Activated T-helper 17 cell treated with anti-CD3 and anti-CD28 coated beads, Interleukin-2, amount 50 U/mL, for 72 hours (primary cell): Measurements from ENCODE around the gene MRPL43. TPM values are rescaled to one million over a fixed set of nuclear protein-coding genes. Genes with fewer than 3 reads are reported as not detected.
A peak's percentile ranks its signal among the peaks of the same experiment; 100 is the strongest.

Source experiments
- ATAC-seq: fragments of 150-1000 bp; cut with Tn5 transposase; replicated peaks from 2 replicates; pipeline ENCODE4 v1.10.0; 2021; ENCODE audit warnings: mild to moderate bottlenecking, moderate library complexity
- H3K27ac Mint-ChIP-seq: one replicate; pipeline ENCODE4 v1.8.0; 2022; ENCODE audit warnings: mixed read lengths
- H3K27me3 Mint-ChIP-seq: one replicate; pipeline ENCODE4 v1.8.0; 2022; ENCODE audit warnings: mixed read lengths
- H3K36me3 Mint-ChIP-seq: one replicate; pipeline ENCODE4 v1.8.0; 2022; ENCODE audit warnings: low read depth, mild to moderate bottlenecking, mixed read lengths
- H3K4me1 Mint-ChIP-seq: one replicate; pipeline ENCODE4 v1.8.0; 2022; ENCODE audit warnings: mixed read lengths
- H3K4me3 Mint-ChIP-seq: one replicate; pipeline ENCODE4 v1.8.0; 2022; ENCODE audit warnings: mild to moderate bottlenecking, mixed read lengths
- H3K9me3 Mint-ChIP-seq: one replicate; pipeline ENCODE4 v1.8.0; 2022; ENCODE audit warnings: mixed read lengths
- total RNA-seq, 2 donors: library from RNA; stranded (reverse); gene quantifications; one replicate each; pipeline ENCODE4 v1.2.3, GENCODE V29; 2022

MRPL43 gene
- total RNA-seq, 2 donors from 2014 or later, result 50.1 to 58.7 TPM

DNA sequence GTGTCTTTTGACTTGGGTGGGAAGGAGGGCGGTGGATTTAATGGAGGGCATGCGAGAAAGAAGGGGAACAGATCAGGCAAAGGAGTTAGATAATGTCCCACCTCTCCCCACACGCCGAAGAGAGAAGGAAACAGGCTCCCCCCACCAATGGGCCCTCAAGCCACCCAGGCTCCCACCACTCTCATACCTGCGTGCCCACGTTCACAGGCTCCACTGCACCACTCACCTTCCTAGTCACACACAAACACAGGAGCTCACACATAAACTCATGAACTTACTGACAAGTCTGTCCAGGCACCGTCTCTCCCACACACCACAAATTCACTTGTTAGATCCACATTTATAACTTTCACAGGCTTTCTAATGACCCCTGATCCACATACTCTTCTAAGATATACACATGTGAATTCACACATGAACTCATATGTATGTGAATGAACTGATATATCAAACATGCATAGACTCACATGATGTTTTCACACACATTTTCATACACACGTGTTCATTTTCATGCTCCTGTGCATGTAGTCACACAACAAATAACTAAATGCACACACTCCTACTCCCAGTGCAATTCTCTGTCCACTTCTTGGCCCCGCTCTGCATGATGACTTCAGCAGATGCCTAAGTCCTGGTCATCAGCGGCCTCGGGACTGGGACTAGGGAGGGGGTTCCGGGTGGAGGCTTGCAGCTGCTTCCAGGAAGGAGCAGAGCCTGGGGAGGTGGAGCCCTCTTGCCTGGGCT lies 13.8 kb upstream of the MRPL43 start:
- H3K27me3 Mint-ChIP-seq, result no peaks in the 10 kb centered on the region
- H3K4me1 Mint-ChIP-seq, result peaks cover 12% of the 10 kb centered on the region
- peak overlapping the region; percentile 59 for H3K27ac Mint-ChIP-seq
- H3K9me3 Mint-ChIP-seq, result no peaks in the 10 kb centered on the region
- H3K4me3 Mint-ChIP-seq, result peak overlapping the region; percentile 61
- H3K36me3 Mint-ChIP-seq, result peaks cover 6% of the 10 kb centered on the region
- no peak for ATAC-seq

DNA sequence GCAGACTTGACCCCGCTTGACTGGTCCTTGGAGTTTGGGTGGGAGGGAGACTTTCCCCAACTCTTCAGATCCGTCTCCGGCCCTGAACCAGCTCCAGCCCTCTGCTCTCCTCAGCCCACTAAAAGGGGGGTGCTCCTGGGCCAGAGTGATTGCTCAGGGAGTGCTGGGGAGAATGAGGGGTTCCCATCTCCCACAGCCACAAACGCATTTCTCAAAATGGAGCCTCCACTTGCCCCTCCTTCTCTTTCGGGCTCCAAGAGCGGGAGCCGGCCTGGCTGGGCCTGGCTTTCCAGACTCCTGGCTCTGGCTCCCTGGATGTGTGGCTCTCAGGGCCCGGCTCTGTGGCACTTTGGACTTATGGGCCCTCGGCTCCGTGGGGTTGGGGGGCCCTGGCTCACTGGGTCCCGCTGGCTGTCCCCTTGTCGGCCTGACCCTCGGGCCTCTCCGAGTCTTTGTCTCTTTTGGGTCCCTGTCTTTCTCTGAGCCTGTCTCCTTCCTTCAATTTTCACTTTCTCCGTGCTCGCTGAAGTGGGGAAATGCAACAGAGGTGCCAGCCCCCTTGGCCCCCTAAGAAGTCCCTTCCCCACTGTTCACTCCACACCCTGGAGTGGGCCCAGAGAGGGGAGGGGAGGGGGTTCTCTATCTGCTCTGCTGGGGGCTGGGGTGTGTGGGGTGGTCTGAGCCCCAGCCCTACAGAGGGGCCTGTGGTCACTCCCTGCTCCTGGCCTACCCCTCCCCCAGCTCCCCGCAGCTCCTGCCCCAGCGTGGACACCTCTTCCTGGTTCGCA lies 13.0 kb upstream of the MRPL43 start:
- Mint-ChIP-seq H3K27ac (peak overlapping the region; percentile 59), H3K36me3 (peaks cover 6% of the 10 kb centered on the region), H3K4me1 (peaks cover 12% of the 10 kb centered on the region), H3K9me3 (no peaks in the 10 kb centered on the region), H3K27me3 (no peaks in the 10 kb centered on the region), H3K4me3 (peak overlapping the region; percentile 61)
- no peak for ATAC-seq

GRCh38 chr10:100999742-101000126 lies 12.4 kb upstream of the MRPL43 start, which contains the start of gene LZTS2:
Gene LZTS2, plus strand, starts transcription at chr10:100999808. Its CDS starts 2,731 bp downstream, at chr10:101002539.
- peaks cover 12% of the 10 kb centered on the region for H3K4me1 Mint-ChIP-seq
- H3K9me3 Mint-ChIP-seq, result no peaks in the 10 kb centered on the region
- H3K36me3 Mint-ChIP-seq, result peaks cover 10% of the 10 kb centered on the region
- H3K27ac Mint-ChIP-seq, result peak within 1 kb of the TSS; percentile 75
- ATAC-seq, result no peak
- H3K27me3 Mint-ChIP-seq, result no peaks in the 10 kb centered on the region
- peak within 1 kb of the TSS; percentile 82 for H3K4me3 Mint-ChIP-seq

DNA sequence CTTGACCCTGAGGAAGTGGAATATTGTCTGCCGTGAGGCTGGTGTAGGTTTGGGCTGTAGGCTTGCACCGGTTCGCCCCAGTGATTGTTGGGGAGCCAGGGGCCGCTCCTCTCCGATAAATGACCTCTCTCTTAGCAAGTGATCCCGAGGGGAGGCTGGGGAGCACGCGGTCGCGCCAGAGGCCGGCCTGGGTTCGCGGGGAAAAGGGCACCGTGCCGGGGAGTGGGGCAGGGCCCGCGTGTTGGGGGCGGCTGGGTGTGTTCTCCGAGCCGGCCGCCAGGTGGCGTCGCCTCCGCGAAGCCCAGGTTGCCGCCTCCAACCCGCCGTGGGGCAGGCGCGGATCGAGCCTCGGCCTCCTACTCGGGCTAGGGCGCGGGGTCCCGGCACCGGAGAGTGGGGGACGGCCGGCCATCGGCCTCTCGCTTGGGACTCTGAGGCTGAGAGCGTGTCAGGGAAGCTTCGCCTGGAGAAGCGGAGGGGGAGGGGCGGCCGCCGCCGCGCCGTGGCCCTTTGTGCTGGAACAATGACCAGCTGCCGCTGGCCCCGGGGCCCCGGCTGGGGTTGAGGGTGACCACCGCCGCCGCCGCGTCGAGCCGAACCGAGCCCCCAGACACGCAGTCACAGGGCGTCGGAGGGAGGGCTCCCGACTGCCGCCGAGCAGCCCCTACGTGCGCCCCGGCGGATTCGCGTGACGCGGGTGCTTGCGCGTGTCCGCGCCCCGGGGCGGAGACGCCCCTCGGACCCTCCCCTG lies 11.9 kb upstream of the MRPL43 start:
- Mint-ChIP-seq H3K27me3 (no peaks in the 10 kb centered on the region), H3K4me1 (peaks cover 12% of the 10 kb centered on the region), H3K9me3 (no peaks in the 10 kb centered on the region), H3K27ac (peak overlapping the region; percentile 75), H3K4me3 (peak overlapping the region; percentile 82), H3K36me3 (peaks cover 16% of the 10 kb centered on the region)
- peak; percentile 70 for ATAC-seq

DNA sequence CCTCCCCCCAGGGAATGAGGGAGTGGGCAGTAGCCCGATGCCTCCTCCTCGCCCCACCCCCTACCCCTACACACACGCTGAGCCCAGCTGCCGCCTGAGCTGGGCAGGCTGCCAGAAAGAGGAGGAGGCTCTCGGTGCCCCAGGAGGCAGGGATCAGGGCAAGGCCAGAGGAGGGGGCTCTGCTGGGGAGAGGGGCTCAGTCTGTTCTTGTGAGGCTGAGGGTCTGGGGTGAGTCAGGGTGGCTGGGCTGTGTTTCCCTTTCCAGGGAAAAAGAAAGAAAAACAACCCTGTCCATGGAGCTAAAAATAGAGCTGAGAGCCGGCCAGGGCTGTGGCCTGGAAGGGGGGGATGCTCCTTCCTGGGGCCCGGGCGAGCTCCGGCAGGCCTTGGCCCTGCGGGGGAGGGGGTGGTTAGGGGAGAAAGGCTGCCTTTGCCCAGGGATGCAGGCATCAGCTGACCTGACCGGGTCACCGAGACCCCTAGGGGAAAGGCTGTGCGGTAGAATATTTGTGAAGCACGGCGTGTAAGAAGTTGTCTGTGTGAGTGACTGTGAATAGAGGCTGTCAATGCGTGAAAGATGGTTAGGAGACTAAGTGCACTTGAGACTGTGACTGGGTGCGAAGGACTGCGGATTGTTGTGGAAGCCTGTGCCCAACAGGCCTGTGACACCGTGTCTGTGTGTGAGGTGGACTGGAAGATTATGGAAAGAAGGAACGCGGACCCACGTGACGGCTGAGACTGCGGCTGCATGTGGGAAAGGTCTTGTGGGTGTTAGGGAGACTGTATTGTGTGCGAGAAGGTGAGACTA lies 11.1 kb upstream of the MRPL43 start:
- peaks cover 23% of the 10 kb centered on the region for H3K36me3 Mint-ChIP-seq
- H3K27ac Mint-ChIP-seq, result peak overlapping the region; percentile 75
- peaks cover 12% of the 10 kb centered on the region for H3K4me1 Mint-ChIP-seq
- no peaks in the 10 kb centered on the region for H3K27me3 Mint-ChIP-seq
- peak; percentile 51 for ATAC-seq
- H3K4me3 Mint-ChIP-seq, result peak overlapping the region; percentile 82
- no peaks in the 10 kb centered on the region for H3K9me3 Mint-ChIP-seq

DNA sequence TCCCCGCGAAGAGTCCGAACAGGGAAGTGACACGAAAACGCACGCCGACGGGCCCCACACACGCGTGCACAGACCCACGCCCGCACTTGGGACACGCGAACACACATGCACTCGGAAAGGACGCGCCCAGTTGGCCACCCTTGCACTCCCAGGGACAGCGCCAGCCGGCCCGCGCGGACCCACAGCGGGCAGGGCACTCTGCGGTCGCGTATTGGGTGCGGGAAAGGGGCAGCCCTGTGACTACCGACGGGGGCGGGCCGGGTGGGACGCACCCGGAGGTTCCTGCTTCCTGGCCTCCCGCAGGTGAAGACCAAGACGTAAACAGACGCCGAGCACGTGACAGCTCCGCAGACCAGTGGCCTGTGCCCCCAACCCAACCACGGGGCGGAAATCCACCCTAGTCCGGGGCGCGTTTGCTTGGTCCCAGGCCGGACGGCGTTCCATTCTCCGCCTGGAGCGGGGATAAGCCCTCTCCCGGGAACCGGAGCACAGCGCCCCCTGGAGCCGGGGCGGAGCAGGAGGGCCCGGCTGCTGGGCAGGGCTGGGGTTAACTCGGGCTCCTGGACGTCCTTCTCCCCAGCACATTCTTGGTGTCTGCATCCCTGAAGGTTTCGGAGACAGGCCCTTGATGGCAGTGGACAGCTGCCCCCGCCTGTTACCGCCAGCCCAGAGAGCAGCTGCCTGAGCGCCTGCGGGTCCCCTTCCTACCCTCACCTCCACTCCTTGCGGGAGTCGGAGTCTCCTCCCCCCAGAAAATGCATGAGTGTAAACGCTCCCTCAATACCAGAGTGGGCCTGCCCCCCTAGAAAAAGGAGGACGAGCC lies 10.3 kb upstream of the MRPL43 start:
- H3K36me3 Mint-ChIP-seq, result peaks cover 32% of the 10 kb centered on the region
- peaks cover 12% of the 10 kb centered on the region for H3K4me1 Mint-ChIP-seq
- peak overlapping the region; percentile 82 for H3K4me3 Mint-ChIP-seq
- no peaks in the 10 kb centered on the region for H3K9me3 Mint-ChIP-seq
- no peaks in the 10 kb centered on the region for H3K27me3 Mint-ChIP-seq
- peak; percentile 65 for ATAC-seq
- H3K27ac Mint-ChIP-seq, result peak overlapping the region; percentile 75

DNA sequence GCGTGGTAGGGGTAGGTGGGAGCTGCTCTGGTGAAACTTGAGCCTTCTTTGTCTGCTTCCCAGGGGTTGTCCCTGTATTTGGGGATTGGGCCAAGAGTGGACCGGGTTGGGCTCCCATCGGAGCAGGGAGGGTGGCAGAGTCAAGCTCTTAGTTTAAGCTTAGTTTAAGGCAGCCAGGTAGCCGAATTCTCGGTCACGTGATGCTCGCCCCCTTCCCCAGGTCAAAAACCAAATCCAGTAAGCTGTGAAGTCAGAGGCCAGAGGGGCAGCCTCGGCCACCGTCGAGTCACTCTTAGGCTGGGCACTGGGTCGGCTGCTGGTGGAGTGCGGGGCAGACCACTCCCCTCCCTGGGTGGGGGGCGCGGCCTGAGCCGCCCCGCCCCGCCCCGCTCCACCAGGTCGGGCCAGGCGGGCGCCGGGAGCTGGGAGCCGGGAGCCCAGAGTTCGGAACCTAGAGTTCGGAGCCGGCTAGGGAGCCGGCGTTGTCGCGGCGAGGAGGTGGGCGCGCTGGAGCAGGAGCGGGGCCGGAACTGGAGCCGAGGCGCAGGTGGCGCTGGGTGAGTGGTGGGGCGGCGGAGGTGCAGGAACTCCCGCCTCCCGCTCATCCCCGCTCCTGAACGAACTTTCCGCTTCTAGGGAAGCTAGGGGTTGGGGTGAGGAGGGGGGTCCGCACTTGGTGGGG lies 9.5 kb upstream of the MRPL43 start:
- Mint-ChIP-seq H3K36me3 (peaks cover 36% of the 10 kb centered on the region), H3K4me1 (peaks cover 12% of the 10 kb centered on the region), H3K9me3 (no peaks in the 10 kb centered on the region), H3K4me3 (peak overlapping the region; percentile 82), H3K27ac (peak overlapping the region; percentile 79), H3K27me3 (no peaks in the 10 kb centered on the region)
- peak; percentile 43 for ATAC-seq

DNA sequence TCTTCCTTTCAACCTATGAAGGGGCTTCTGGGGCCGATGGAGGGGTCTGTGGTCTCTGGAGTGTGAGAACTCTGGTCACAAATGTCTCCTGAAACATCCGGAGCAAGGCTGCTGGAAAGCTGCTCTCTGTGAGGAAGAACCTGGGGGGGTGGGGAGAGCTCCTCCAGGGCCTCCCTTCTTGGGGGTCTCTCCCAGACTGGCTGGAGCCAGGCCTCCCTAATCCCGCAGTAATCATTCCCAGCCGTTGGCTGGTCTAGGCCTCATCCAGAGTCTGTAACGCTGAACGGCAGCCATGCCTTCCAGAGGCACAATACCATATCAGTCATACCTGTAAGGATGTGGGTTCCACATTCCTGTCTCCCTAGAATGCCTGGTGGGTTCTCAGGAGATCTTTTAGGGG lies 7.9 kb upstream of the MRPL43 start:
- H3K4me1 Mint-ChIP-seq, result peaks cover 18% of the 10 kb centered on the region
- ATAC-seq, result no peak
- H3K9me3 Mint-ChIP-seq, result no peaks in the 10 kb centered on the region
- no peak overlapping the region for H3K27ac Mint-ChIP-seq
- no peaks in the 10 kb centered on the region for H3K27me3 Mint-ChIP-seq
- peaks cover 52% of the 10 kb centered on the region for H3K36me3 Mint-ChIP-seq
- H3K4me3 Mint-ChIP-seq, result no peak overlapping the region

GRCh38 chr10:100993986-100994708 lies 6.8 kb upstream of the MRPL43 start:
- peaks cover 62% of the 10 kb centered on the region for H3K36me3 Mint-ChIP-seq
- peaks cover 18% of the 10 kb centered on the region for H3K4me1 Mint-ChIP-seq
- no peaks in the 10 kb centered on the region for H3K27me3 Mint-ChIP-seq
- no peak for ATAC-seq
- H3K9me3 Mint-ChIP-seq, result no peaks in the 10 kb centered on the region
- H3K27ac Mint-ChIP-seq, result no peak overlapping the region
- no peak overlapping the region for H3K4me3 Mint-ChIP-seq

DNA sequence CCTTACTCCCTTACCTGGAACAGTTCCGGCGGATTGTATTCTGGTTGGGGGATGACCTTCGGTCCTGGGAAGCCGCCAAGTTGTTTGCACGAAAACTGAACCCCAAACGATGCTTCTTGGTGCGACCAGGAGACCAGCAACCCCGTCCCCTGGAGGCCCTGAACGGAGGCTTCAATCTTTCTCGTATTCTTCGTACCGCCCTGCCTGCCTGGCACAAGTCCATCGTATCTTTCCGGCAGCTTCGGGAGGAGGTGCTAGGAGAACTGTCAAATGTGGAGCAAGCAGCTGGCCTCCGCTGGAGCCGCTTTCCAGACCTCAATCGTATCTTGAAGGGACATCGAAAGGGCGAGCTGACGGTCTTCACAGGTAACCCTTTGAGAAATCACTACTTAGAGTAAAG lies 1.8 kb upstream of the MRPL43 start:
- Mint-ChIP-seq H3K27me3 (no peaks in the 10 kb centered on the region), H3K4me3 (peak overlapping the region; percentile 100), H3K27ac (no peak overlapping the region), H3K9me3 (no peaks in the 10 kb centered on the region), H3K36me3 (peaks cover 57% of the 10 kb centered on the region), H3K4me1 (peaks cover 21% of the 10 kb centered on the region)
- no peak for ATAC-seq

DNA sequence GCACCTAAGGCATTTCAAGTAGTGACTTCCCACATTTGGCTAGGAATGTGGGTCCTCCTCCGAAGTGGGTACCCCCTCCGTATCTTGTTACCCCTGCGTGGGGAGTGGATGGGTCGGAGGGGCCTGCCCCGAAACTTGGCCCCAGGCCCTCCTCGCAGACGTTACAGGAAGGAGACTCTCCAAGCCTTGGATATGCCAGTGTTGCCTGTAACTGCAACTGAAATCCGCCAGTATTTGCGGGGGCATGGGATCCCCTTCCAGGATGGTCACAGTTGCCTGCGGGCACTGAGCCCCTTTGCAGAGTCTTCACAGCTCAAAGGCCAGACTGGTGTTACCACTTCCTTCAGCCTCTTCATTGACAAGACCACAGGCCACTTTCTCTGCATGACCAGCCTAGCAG lies 869 bp upstream of the MRPL43 start:
- no peaks in the 10 kb centered on the region for H3K9me3 Mint-ChIP-seq
- H3K4me1 Mint-ChIP-seq, result peaks cover 21% of the 10 kb centered on the region
- peaks cover 48% of the 10 kb centered on the region for H3K36me3 Mint-ChIP-seq
- ATAC-seq, result no peak
- H3K27me3 Mint-ChIP-seq, result no peaks in the 10 kb centered on the region
- H3K27ac Mint-ChIP-seq, result peak overlapping the region; percentile 95
- H3K4me3 Mint-ChIP-seq, result peak overlapping the region; percentile 100

DNA sequence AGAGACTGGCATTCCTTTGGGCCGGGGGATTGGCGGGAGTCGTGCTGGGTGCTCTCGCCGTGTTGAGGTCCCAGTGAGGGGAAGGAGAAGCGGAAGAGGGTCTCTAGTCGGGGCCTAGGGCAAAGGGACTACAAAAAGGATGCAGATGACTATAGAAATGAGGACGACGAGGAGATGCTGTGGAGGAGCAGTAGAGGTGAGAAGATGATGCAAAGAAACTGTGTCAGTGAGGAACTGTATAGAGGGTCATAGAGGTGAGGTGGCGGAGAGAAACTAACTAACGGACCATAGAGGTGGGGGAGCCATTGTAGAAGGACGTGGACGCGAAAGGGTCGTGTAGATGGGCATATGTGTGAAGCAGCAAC lies 370 bp upstream of the MRPL43 start:
- H3K27ac Mint-ChIP-seq, result peak overlapping the region; percentile 95
- peaks cover 45% of the 10 kb centered on the region for H3K36me3 Mint-ChIP-seq
- H3K9me3 Mint-ChIP-seq, result no peaks in the 10 kb centered on the region
- H3K4me3 Mint-ChIP-seq, result peak overlapping the region; percentile 100
- peaks cover 24% of the 10 kb centered on the region for H3K4me1 Mint-ChIP-seq
- H3K27me3 Mint-ChIP-seq, result no peaks in the 10 kb centered on the region
- peak; percentile 5 for ATAC-seq
